Measurements from ENCODE around the gene SLITRK6.

GRCh38 chr13:85768946-85769345, 30.3 kb downstream of the SLITRK6 start:
- TF ChIP-seq, protein P1, sequence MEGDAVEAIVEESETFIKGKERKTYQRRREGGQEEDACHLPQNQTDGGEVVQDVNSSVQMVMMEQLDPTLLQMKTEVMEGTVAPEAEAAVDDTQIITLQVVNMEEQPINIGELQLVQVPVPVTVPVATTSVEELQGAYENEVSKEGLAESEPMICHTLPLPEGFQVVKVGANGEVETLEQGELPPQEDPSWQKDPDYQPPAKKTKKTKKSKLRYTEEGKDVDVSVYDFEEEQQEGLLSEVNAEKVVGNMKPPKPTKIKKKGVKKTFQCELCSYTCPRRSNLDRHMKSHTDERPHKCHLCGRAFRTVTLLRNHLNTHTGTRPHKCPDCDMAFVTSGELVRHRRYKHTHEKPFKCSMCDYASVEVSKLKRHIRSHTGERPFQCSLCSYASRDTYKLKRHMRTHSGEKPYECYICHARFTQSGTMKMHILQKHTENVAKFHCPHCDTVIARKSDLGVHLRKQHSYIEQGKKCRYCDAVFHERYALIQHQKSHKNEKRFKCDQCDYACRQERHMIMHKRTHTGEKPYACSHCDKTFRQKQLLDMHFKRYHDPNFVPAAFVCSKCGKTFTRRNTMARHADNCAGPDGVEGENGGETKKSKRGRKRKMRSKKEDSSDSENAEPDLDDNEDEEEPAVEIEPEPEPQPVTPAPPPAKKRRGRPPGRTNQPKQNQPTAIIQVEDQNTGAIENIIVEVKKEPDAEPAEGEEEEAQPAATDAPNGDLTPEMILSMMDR (IDR thresholded peaks at IDR 0.05; ENCODE audit: insufficient read depth, low read length), result no peak
- no peak for TF ChIP-seq REST (IDR thresholded peaks at IDR 0.05; ENCODE audit: insufficient replicate concordance, low read depth)
